ENCODE measurements around the gene MPV17L2. TPM values are rescaled to one million over a fixed set of nuclear protein-coding genes. Genes with fewer than 3 reads are reported as not detected.

Gene MPV17L2
- total and polyA plus RNA-seq, 2 of the 4 experiments (the other 2 are of a cell fraction), result 7.2 to 19.5 TPM

DNA sequence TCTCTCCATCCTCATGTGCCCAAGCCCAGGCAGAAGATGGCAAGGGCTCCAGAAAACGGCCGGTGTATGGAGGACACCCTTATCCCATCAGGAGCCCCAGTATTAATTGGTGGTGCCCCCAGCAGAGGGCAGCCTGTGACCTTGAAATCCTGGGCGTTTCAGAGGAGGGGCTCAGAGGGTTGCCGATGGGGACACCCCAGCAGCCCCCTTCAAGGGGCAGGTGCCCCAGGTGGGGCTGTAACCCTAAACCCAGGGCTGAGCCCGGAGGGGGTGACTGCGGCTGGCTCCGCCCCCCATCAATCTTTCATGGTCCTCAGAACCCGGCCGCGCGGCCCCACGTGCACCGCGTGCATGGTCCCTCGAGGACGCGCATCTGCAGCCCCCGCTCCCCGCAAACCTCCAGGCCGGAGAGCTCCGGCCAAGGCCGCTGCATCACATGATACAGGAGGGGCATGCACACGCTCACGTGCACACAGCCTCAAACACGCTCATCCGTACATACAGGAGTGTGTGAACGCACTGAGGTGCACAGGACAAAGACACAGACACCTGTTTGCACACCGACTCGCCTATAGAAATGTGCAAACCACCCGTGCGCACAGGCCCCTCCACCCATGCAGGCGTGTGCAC lies 9.9 kb downstream of the MPV17L2 start (continued):
- TF ChIP-seq, protein P1, sequence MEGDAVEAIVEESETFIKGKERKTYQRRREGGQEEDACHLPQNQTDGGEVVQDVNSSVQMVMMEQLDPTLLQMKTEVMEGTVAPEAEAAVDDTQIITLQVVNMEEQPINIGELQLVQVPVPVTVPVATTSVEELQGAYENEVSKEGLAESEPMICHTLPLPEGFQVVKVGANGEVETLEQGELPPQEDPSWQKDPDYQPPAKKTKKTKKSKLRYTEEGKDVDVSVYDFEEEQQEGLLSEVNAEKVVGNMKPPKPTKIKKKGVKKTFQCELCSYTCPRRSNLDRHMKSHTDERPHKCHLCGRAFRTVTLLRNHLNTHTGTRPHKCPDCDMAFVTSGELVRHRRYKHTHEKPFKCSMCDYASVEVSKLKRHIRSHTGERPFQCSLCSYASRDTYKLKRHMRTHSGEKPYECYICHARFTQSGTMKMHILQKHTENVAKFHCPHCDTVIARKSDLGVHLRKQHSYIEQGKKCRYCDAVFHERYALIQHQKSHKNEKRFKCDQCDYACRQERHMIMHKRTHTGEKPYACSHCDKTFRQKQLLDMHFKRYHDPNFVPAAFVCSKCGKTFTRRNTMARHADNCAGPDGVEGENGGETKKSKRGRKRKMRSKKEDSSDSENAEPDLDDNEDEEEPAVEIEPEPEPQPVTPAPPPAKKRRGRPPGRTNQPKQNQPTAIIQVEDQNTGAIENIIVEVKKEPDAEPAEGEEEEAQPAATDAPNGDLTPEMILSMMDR (conservative IDR thresholded peaks at IDR 0.05; ENCODE audit: low read depth, low read length), result peak; percentile 49

DNA sequence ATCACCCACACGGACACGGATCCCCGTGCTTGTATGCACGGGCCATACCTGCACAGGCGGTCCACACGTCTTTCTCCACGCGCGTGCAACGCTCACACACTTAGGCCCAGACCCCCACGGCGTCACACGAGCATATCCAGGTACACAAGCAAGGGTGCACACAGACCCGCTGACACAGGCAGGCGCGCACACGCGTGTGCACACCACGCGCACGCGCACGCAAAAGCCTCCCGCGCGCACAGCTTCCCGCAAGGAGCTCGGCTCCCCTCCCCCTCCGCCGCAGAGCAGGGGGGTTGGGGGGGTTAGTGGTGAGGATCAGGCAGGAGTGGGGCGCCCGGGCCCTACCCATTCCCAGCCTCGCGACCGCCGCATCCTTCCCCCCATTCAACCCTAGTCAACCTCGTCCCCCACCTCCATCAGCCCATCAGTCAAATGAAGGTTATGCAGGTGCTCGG lies 10.4 kb downstream of the MPV17L2 start:
- H3K27ac ChIP-seq (ENCODE audit: insufficient read depth, low read length), result peak overlapping the region; percentile 53
- in situ Hi-C loops (cut with MboI; ENCODE audit: low sequenced_read_pairs), result no loop called here
- no peak for TF ChIP-seq RFX5 (IDR thresholded peaks at IDR 0.05; ENCODE audit: low read depth, low read length)
- no peak for TF ChIP-seq MXI1 (IDR thresholded peaks at IDR 0.05; ENCODE audit: borderline replicate concordance, low read depth, low read length)
- TF ChIP-seq, protein P1 (conservative IDR thresholded peaks at IDR 0.05; ENCODE audit: low read depth, low read length), result no peak
- TF ChIP-seq MAZ (IDR thresholded peaks at IDR 0.05; ENCODE audit: borderline replicate concordance, low read depth, low read length), result no peak
- TF ChIP-seq BHLHE40 (IDR thresholded peaks at IDR 0.05; ENCODE audit: low read depth, low read length), result no peak
- TF ChIP-seq, protein P2, sequence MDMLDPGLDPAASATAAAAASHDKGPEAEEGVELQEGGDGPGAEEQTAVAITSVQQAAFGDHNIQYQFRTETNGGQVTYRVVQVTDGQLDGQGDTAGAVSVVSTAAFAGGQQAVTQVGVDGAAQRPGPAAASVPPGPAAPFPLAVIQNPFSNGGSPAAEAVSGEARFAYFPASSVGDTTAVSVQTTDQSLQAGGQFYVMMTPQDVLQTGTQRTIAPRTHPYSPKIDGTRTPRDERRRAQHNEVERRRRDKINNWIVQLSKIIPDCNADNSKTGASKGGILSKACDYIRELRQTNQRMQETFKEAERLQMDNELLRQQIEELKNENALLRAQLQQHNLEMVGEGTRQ (IDR thresholded peaks at IDR 0.05; ENCODE audit: low read depth, low read length), result no peak
- no peak for TF ChIP-seq RAD21 (IDR thresholded peaks at IDR 0.05; ENCODE audit: low read length)
- no peak for TF ChIP-seq NFE2L2 (IDR thresholded peaks at IDR 0.05; ENCODE audit: low read depth, low read length)
- TF ChIP-seq FOS (IDR thresholded peaks at IDR 0.05; ENCODE audit: low read depth, low read length), result no peak
- no peak for TF ChIP-seq SMC3 (IDR thresholded peaks at IDR 0.05; ENCODE audit: low read depth, low read length)
- no peak for TF ChIP-seq POLR2A (IDR thresholded peaks at IDR 0.05; ENCODE audit: low read depth, low read length)

More for the DNA sequence above, 10.4 kb downstream of the MPV17L2 start:
- peak overlapping the region; percentile 88 for H2AK9ac ChIP-seq (replicated peaks; ENCODE audit: low read depth, low read length, poor library complexity)
- H3K4ac ChIP-seq (ENCODE audit: low read depth, low read length), result 0 out of 2 replicates have a peak overlapping the region, but pooled peaks have one; percentile 48
- WGBS, 2 experiments (ENCODE audit: extremely low coverage in 2 of 2, insufficient read length in 1 of 2), result 0% methylated on average over 16 of the region's 38 CpGs; no CpG with 5 or more reads in 1 of the 2 experiments
- H3K27me3 ChIP-seq (ENCODE audit: control insufficient read depth, insufficient read depth, low read length), result no peaks in the 10 kb centered on the region
- H4K20me1 ChIP-seq (ENCODE audit: insufficient read depth, low read length), result peaks cover 11% of the 10 kb centered on the region; the same call in 1 of the 2 replicates
- H3K79me1 ChIP-seq (ENCODE audit: low read depth in 1 of 2, low read length in 2 of 2), result peaks cover 4 to 45% of the 10 kb centered on the region in 2 experiments
- intact Hi-C loops (cut with micrococcal nuclease) (loop anchor here (5.0 to 10.0 kb wide), 2 partner anchors 119 to 211 kb away; partner anchors contain the start of genes LSM4 and SSBP4), dilution Hi-C loops (cut with HindIII; ENCODE audit: low sequenced_read_pairs, unreplicated experiment) (no loop called here)
- H3K4me3 ChIP-seq (ENCODE audit: insufficient read depth, low read depth, low read length), result peak overlapping the region; percentile 75
- H2AFZ ChIP-seq (replicated peaks; ENCODE audit: low read length, poor library complexity), result peak overlapping the region; percentile 94
- DNase-seq (no peak), ATAC-seq (ENCODE audit: low read depth) (no peak)
- H4K91ac ChIP-seq (ENCODE audit: insufficient read depth, low read depth, low read length), result peak overlapping the region; percentile 27; the same call in 1 of the 2 replicates
- 0 out of 2 replicates have a peak overlapping the region, but pooled peaks have one; percentile 71 for H3K14ac ChIP-seq (replicated peaks; ENCODE audit: low read depth, low read length)
- no peak overlapping the region for H2BK120ac ChIP-seq (ENCODE audit: low read depth, low read length)
- H3K4me1 ChIP-seq (ENCODE audit: control insufficient read depth, insufficient read depth, low read length), result peaks cover 14% of the 10 kb centered on the region
- H3K18ac ChIP-seq (ENCODE audit: low read depth, low read length), result no peak overlapping the region
- H3K56ac ChIP-seq (ENCODE audit: extremely low read depth, insufficient read depth, low read length), result no peak overlapping the region
- H3K23ac ChIP-seq (ENCODE audit: low read depth, low read length), result peak overlapping the region; percentile 90; the same call in 1 of the 2 replicates
- peak overlapping the region in 1 of 2 experiments; percentile 19; a peak in 1 of 4 replicates for H4K8ac ChIP-seq (ENCODE audit: low read depth in 2 of 2, low read length in 2 of 2)
- BruUV-seq (replicated peaks), result no TSS peak
- no peak overlapping the region for H2BK20ac ChIP-seq (ENCODE audit: low read depth, low read length)
- peak overlapping the region; percentile 98 for H3K4me2 ChIP-seq (ENCODE audit: low read depth, low read length)
- H3K9ac ChIP-seq (ENCODE audit: low read depth, low read length), result peak overlapping the region; percentile 62
- ChIA-PET POLR2A (ENCODE audit: unreplicated experiment) (no interaction called here), CTCF (no interaction called here)
- peaks cover 11% of the 10 kb centered on the region; the same call in 1 of the 2 replicates for H3K9me1 ChIP-seq (ENCODE audit: insufficient read depth, low read length)
- H4K5ac ChIP-seq (ENCODE audit: low read depth, low read length), result no peak overlapping the region
- peak overlapping the region; percentile 43 for H2AK5ac ChIP-seq (ENCODE audit: low read depth, low read length)
- peak overlapping the region; percentile 4 for H2BK5ac ChIP-seq (ENCODE audit: low read depth, low read length, poor library complexity, severe bottlenecking)
- no peak overlapping the region for H2BK15ac ChIP-seq (ENCODE audit: low read depth, low read length)
- H3K36me3 ChIP-seq (ENCODE audit: control insufficient read depth, insufficient read depth, low read length), result peaks cover 12% of the 10 kb centered on the region
- H3K9me3 ChIP-seq (ENCODE audit: control insufficient read depth, insufficient read depth, low read length), result no peaks in the 10 kb centered on the region

Data from IMR-90 (cell line).